K562 (cell line): ENCODE results near the gene PRC1. TPM values are rescaled to one million over a fixed set of nuclear protein-coding genes. Genes with fewer than 3 reads are reported as not detected.

Source experiments
- CUX1 ChIP-seq: fragments of 200-800 bp; sonication (Bioruptor generic); IDR thresholded peaks from 2 replicates; pipeline ENCODE4 v1.6.1; 2016; ENCODE audit warnings: missing genetic modification characterization, missing compliant biosample characterization
- DACH1 ChIP-seq: fragments of 450-650 bp; IDR thresholded peaks from 2 replicates; pipeline ENCODE4 v1.6.1; 2018; ENCODE audit not compliant: partially characterized antibody
- E2F1 ChIP-seq: sonication (generic); formaldehyde crosslinking; IDR thresholded peaks from 2 replicates; pipeline ENCODE4 v1.8.1; 2023; ENCODE audit warnings: mild to moderate bottlenecking, missing genetic modification reagents, moderate library complexity
- ETV6 ChIP-seq, 3 experiments: fragments of 150-350 bp in 1 of 3; sonication (generic) in 1 of 3; formaldehyde crosslinking in 1 of 3; IDR thresholded peaks; 2 replicates each; pipeline versions ENCODE4 v1.6.1 to v1.8.0; 2014 to 2022; ENCODE audit warnings: borderline replicate concordance in 2 of 3, low read depth in 2 of 3, antibody characterized with exemption in 1 of 3, low read length in 1 of 3, mild to moderate bottlenecking in 1 of 3, missing genetic modification reagents in 1 of 3
- FOXM1 ChIP-seq, 2 experiments: fragments of 450-650 bp in 1 of 2; sonication (generic) in 1 of 2; formaldehyde crosslinking in 1 of 2; IDR thresholded peaks; 2 replicates each; pipeline versions ENCODE4 v1.6.1 to v1.9.0; 2017 to 2022; ENCODE audit warnings: low read depth in 2 of 2, mild to moderate bottlenecking in 2 of 2, missing genetic modification reagents in 1 of 2, moderate library complexity in 1 of 2
- FOXP1 ChIP-seq: sonication (generic); formaldehyde crosslinking; IDR thresholded peaks from 2 replicates; pipeline ENCODE4 v1.8.0; 2022; ENCODE audit warnings: mild to moderate bottlenecking, missing genetic modification reagents
- NEUROD1 ChIP-seq: fragments of 150-350 bp; IDR thresholded peaks from 2 replicates; pipeline ENCODE4 v1.6.1; 2014; ENCODE audit warnings: borderline replicate concordance, low read length, low read depth; ENCODE audit not compliant: partially characterized antibody
- NFXL1 ChIP-seq: fragments of 450-650 bp; formaldehyde crosslinking; IDR thresholded peaks from 2 replicates; pipeline ENCODE4 v1.4.0; 2021; ENCODE audit warnings: mild to moderate bottlenecking
- ZNF740 ChIP-seq, 3 experiments: fragments of 200-800 bp in 1 of 3; sonication (Bioruptor generic) in 1 of 3; sonication (generic) in 1 of 3; formaldehyde crosslinking in 1 of 3; IDR thresholded peaks; 2 replicates each; pipeline versions ENCODE4 v1.6.1 to v1.8.0; 2016 to 2022; ENCODE audit warnings: mild to moderate bottlenecking in 2 of 3, missing compliant biosample characterization in 2 of 3, missing genetic modification characterization in 2 of 3, missing genetic modification reagents in 1 of 3
- polyA plus RNA-seq, 8 experiments: library from polyadenylated mRNA; depleted of rRNA in 4 of 8; stranded (reverse) in 5 of 8; unstranded in 3 of 8; fragments of >200 nt; fragmentation: Nextera tagmentation in 2 of 8; fragmentation: Illumina TruSeq in 1 of 8; extraction: Ambion mirVana in 2 of 8; extraction: Trizol in 1 of 8; gene quantifications; 2 replicates each; pipeline versions ENCODE4 v1.2.1 to v1.2.3, GENCODE V29; 2011 to 2014; ENCODE audit warnings: inconsistent platforms in 1 of 8, missing spikeins in 1 of 8
- total RNA-seq, 7 experiments: library from RNA; depleted of rRNA in 6 of 7; stranded (reverse); fragments of >200 nt in 6 of 7; fragmentation: Illumina TruSeq in 2 of 7; extraction: Trizol in 2 of 7; gene quantifications; 2 replicates each; pipeline versions ENCODE4 v1.2.1 to v1.2.3, GENCODE V29; 2011 to 2021; ENCODE audit warnings: low replicate concordance in 1 of 7
- TF ChIP-seq, protein P1 (sequence below), 2 experiments: fragments of 450-650 bp in 1 of 2; sonication (generic) in 1 of 2; formaldehyde crosslinking in 1 of 2; IDR thresholded peaks in 1 of 2; conservative IDR thresholded peaks in 1 of 2; 2 replicates each; pipeline versions ENCODE4 v1.6.1 to v1.8.1; 2016 to 2023; ENCODE audit warnings: mild to moderate bottlenecking in 2 of 2, moderate library complexity in 2 of 2, inconsistent platforms in 1 of 2, missing genetic modification reagents in 1 of 2
- TF ChIP-seq, protein P2 (sequence below), 2 experiments: IDR thresholded peaks; 2 replicates each; pipeline ENCODE4 v1.6.1; 2012; ENCODE audit warnings: improper control_type of control experiment in 2 of 2, low read depth in 2 of 2, low read length in 2 of 2, borderline replicate concordance in 1 of 2

The PRC1 gene
- total and polyA plus RNA-seq, 9 of the 15 experiments (the other 6 are each of a cell fraction or from before 2014, with no cell fraction given): 156 to 391 (median 240) TPM

- TF ChIP-seq, protein P1, sequence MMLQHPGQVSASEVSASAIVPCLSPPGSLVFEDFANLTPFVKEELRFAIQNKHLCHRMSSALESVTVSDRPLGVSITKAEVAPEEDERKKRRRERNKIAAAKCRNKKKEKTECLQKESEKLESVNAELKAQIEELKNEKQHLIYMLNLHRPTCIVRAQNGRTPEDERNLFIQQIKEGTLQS (IDR thresholded peaks at IDR 0.05): peak; percentile 35; the same call in 1 of the 2 replicates
- TF ChIP-seq, protein P1 (CRISPR knock-in tag; conservative IDR thresholded peaks at IDR 0.05): peak; percentile 87
- TF ChIP-seq CUX1 (no peak), ETV6 (IDR thresholded peaks at IDR 0.05; ENCODE audit: borderline replicate concordance in 1 of 2, low read depth in 2 of 2, low read length in 1 of 2) (0 out of 4 replicates have a peak, but pooled peaks of 1 of the 2 experiments have one; percentile 31), ETV6 (CRISPR knock-in tag; IDR thresholded peaks at IDR 0.05; ENCODE audit: borderline replicate concordance) (no peak), ZNF740 (CRISPR knock-in tag; IDR thresholded peaks at IDR 0.05) (peak; percentile 3; the same call in 1 of the 2 replicates), ZNF740 (tag; IDR thresholded peaks at IDR 0.05) (no peak), NFXL1 (peak; percentile 72; the same call in 1 of the 2 replicates), NEUROD1 (peak; percentile 72), E2F1 (CRISPR knock-in tag) (peak; percentile 96), FOXM1 (IDR thresholded peaks at IDR 0.05; ENCODE audit: low read depth) (peak; percentile 99), FOXM1 (CRISPR knock-in tag; IDR thresholded peaks at IDR 0.05; ENCODE audit: low read depth) (peak; percentile 99), DACH1 (peak; percentile 73), FOXP1 (CRISPR knock-in tag) (peak; percentile 93)
- TF ChIP-seq, protein P2, sequence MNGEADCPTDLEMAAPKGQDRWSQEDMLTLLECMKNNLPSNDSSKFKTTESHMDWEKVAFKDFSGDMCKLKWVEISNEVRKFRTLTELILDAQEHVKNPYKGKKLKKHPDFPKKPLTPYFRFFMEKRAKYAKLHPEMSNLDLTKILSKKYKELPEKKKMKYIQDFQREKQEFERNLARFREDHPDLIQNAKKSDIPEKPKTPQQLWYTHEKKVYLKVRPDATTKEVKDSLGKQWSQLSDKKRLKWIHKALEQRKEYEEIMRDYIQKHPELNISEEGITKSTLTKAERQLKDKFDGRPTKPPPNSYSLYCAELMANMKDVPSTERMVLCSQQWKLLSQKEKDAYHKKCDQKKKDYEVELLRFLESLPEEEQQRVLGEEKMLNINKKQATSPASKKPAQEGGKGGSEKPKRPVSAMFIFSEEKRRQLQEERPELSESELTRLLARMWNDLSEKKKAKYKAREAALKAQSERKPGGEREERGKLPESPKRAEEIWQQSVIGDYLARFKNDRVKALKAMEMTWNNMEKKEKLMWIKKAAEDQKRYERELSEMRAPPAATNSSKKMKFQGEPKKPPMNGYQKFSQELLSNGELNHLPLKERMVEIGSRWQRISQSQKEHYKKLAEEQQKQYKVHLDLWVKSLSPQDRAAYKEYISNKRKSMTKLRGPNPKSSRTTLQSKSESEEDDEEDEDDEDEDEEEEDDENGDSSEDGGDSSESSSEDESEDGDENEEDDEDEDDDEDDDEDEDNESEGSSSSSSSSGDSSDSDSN (IDR thresholded peaks at IDR 0.05; ENCODE audit: borderline replicate concordance in 1 of 2, low read depth in 2 of 2, low read length in 2 of 2): peak; percentile 41 to 69; a peak in 1 of 4 replicates
Observed at GRCh38 chr15:90954712-90955623, 39.4 kb downstream of the PRC1 start, which contains the start of gene RCCD1 (continued).
